ENCODE measurements around the gene RMI2.

DNA sequence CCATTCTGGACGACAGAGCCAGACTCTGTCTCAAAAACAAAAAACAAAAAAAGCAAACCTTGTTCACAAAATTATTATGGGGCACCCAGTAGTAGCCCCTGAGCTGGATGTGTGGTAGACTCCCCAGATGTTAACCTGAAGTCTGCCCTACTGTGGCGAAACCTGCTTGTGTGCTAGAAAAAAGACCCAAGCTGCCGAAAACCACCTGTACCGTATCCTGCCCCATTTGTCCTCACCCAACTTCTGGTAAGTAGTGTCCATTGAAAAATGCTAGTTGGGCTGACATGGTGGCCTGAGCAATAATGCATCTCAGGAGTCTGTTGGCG, 9.1 kb downstream of the RMI2 start:
- TF ChIP-seq CTCF (IDR thresholded peaks at IDR 0.05): no peak
- no peak for TF ChIP-seq POLR2A (IDR thresholded peaks at IDR 0.05)
